AG08395 (cell line): ENCODE measurements around the gene ETAA1.
A peak's percentile ranks its signal among the peaks of the same experiment; 100 is the strongest.

Experiments
- DNase-seq: peaks from one replicate; pipeline ENCODE4 v3.0.0; 2012; ENCODE audit warnings: mixed read lengths, low spot score

Gene ETAA1

DNA sequence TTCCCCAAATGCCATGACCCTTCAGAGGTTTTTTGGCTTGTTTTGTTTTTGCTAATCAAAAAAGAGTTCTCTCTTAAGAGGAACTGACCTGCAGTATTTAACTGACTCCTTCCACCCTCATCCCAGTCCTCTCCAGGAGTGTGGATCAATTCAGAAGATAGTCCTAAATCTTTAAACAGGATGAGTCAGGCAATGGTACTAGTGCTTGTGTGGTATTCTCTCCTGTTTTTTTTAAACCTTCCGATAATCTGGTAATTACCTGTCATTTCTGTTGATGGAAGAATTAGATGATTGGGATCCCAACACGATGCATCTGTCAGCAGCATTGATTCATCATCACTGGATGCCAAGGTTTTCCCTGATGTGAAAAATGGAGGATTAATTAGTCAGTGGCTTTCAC lies 41.2 kb downstream of the ETAA1 start:
- no peak for DNase-seq

DNA sequence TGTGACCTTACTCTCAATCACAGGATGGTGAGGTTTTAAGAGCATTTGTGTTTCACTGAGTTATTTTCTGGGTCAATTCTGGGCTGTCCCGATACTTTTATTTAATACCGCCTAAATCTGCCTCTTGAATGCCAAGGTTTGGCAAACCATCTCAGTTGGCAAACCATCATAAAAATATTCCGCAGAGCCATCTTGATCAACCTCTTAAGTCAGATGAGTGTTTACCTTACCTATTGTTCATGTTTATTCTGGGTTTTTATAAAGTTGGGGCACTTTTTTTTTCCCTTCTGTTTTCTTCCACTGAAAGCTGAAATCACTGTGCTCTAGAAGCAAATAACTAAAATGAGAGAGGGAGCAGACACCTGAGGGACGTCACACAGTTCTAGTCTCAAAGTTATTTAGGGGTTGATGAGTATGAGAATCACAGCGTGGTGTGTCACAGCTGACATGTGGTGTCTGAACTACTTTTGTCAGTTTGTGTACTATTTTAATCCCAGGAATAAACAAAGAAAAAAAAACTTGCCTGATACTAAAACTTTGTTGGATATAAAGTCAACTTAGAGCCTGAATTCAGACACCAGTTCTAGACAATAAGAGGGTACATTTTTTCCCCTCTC lies 48.6 kb downstream of the ETAA1 start:
- no peak for DNase-seq

DNA sequence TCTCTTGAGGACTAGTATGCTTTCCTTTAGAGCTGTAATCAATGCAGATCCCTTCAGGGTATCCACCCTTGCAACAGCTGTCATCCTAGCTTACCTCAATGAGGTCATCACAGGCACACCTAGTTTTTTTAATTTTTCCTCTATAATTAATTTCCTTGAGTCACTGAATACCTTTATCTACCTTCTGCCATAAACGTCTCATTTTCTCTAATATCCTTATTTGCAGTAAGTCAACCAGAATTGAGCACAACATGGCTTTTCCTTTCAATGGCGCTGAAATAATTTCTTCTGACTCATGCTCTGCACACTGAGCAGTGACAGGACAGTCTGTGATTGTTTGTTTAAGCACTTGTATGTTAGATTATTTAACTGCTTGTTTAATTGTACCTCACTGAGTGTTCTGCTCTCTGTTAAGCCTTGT lies 49.4 kb downstream of the ETAA1 start:
- DNase-seq = no peak

DNA sequence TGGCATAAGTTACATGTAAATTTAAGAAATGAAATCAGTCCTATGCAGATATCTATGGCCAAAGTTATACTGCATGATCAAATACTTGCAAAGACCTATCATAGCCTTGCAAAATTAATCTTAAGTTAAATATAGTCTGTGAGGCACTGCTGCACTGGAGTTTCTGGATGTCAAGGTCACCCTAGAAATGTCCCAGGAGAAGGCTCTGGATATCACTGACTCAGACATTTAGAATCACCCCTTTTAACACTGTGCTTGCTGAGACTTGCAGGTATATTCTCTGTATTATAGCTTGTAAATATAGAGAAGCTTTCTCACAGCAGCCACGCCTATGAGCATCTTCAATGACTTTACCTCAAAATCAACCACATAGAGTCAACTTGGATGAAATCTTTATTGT lies 51.5 kb downstream of the ETAA1 start:
- DNase-seq = no peak

DNA sequence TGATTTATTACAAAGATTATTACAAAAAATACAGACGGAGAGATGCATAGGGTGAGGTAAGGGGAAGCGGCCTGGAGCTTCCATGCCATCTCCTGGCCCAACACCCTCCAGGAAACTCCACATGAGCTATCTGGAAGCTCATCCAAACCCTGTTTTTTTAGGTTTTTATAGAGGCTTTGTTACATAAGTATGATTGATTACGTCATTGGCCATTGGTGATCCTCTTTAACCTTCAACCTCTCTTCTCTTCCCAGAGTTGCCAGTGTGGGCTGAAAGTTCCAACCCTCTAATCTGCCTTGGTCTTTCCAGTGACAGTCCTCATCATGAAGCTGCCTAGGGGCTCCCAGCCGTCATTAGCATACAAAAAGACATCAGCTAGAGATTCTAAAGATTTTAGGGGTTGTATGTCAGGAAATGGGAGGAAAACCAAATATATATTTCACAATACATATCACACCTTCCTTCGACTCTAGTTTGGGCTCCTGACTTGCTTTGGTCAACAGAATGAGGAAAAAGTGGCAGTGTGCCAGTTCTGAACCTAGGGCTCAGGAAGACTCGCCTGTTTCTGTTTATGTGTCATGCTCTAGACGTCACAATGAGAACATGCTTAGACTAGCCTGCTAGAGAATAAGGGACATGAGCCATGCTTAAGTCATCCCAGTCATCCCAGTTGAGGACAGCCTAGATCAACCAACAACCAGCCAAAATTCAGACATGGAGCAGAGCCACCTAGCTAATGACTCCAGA lies 54.1 kb downstream of the ETAA1 start:
- peak; percentile 42 for DNase-seq

DNA sequence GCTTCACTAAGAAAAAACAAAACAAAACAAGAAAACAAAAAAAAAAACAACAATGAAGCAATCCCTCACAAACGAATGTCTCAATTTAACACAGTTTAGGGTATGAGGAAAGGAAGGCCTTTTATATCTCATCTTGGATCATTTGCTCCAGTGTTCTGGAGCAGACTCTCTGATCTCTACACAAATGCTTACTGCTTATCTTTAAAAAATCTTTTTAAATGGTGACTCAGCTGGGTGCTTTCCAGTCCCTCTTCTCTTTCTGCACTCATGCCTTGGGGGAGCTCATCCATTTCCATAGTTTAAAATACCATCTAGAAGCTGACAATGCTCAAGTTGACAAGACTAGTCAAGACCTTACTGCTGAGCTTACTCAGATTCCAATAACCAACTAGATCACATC lies 56.2 kb downstream of the ETAA1 start:
- no peak for DNase-seq

DNA sequence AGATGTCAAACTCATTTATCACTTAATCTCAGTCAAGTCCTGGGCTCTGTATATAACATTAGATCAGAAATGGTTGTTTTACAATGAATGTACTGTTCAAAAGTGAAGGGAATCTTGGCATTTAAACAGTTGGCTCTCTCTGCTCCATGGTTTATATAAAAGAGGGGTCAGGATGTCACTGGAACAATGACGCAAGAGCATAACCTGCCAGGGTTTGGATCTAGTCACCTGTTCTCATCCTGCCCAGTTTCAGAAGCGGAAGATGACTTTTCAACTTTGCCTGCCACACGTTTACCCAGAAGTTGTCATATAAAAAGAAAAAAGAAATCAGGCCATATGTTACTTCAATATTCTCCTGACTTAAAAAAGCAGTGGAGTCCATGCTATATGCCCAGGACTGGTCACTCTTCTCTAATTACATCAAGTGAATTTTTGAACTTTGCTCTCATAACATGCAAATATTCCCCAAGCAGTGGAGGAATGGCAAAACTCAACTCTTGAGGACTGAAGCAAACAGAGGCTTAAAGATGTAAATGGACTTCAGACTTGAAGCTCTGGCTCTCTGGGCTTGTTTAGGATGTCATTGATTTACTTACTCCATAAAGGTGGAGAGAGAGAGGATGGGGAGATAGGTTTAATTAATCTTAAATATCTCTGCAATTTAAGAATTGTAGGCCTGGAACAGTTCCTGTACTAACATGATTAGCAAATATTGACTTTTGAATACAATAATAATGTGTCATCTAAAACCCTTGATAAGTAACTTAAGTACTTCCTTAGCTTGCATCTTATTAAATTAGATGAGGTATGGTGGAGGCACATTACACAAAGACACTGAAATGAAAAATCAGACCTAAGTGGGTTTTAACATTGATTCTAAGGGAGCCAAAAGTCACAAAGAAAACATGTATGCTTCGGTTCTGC lies 58.3 kb downstream of the ETAA1 start:
- DNase-seq = no peak

DNA sequence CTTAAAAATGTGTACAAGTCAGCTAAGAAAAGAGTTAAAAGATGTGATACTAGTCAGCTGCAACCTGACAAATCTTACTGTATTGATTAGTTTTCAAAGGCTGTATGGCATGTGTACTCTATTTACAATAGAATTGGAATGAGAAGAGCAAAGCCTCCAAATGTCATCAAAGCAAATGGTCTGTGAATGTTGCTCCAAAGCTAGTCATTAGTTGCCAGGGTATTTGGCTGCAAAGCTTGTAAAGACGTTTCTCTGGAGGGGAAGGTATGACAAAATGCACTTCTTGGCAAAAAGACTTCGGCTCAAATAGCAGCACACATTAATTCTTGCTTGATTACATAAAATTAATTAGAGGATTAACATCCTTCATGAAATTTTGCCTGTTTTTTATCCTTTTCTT lies 59.3 kb downstream of the ETAA1 start:
- no peak for DNase-seq

DNA sequence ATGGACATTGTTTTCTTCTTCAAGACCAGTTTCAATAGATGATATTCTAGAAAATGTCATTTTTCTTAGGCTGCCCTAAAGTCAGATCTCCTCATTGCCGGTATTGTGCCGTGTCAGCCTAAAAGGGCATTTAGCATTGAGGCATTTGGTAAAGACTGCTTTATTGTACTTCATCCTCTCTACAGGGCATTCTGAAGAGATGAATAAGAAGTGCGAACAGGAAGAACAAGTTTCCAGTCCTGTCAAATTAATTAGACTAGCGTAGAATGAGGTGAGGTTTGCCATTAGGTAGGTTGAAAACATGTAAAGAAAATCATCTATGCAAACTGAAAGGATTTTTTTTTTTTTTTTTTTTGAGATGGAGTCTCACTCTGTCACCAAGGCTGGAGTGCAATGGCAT lies 60.6 kb downstream of the ETAA1 start:
- no peak for DNase-seq

DNA sequence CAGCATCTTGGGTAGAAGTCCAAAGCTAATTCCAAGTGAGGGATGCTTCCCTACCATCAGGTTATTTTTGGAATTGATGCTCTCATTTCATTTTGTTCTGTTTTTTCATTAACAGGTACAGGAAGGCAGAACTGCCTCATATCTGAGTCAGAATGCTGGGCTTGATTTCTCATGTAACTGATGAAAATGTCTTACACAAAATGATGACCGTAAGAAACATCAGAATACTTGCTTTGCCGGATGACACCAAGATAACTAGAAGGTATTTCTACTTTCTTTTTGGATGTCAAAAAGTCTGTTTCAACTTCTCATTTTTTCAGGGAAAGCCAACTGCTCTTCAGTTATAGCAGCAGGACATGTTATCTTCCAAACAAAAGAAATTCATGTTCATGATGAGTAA lies 62.6 kb downstream of the ETAA1 start:
- no peak for DNase-seq
